ENCODE data around the gene ASB11.

The ASB11 gene

DNA sequence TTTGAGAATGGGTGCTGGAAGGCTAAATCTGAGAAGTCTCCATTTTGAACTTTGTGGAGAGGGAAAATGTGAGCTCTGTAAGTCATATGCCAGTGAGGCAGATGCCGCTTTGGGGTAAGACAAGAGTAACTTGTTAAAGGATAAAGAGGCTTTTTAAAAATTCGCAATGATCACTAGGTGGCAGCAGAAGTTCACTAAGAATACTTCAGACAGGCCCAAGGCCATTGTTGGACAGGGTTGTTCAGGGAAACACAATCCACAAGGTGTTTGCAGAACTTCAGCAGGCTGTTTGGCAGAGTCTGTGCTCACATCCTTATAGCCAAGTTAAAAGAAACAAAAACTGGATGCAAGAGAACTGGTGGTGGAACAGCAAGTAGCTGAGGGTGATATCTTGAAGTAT is 33.6 kb upstream of the ASB11 start:
- H3K27ac ChIP-seq (ENCODE audit: extremely low read depth, low read depth, low read length): no peak overlapping the region
- H3K36me3 ChIP-seq (ENCODE audit: control insufficient read depth in 2 of 2, insufficient read depth in 1 of 2, low read length in 2 of 2): no peaks in the 10 kb centered on the region
- TF ChIP-seq ZNF175 (tag by site-specific recombination; IDR thresholded peaks at IDR 0.05) (no peak), ZNF654 (tag by site-specific recombination; IDR thresholded peaks at IDR 0.05; ENCODE audit: low read depth) (peak; percentile 64), ZNF792 (tag by site-specific recombination; IDR thresholded peaks at IDR 0.05) (no peak), SETDB1 (IDR thresholded peaks at IDR 0.05; ENCODE audit: insufficient read length, low read length) (no peak), ZNF221 (tag by site-specific recombination; IDR thresholded peaks at IDR 0.05; ENCODE audit: borderline replicate concordance) (no peak), ZNF660 (tag by site-specific recombination; IDR thresholded peaks at IDR 0.05) (0 out of 2 replicates have a peak, but pooled peaks have one; percentile 30), AEBP2 (tag by site-specific recombination; IDR thresholded peaks at IDR 0.05; ENCODE audit: borderline replicate concordance) (no peak), ZSCAN30 (tag by site-specific recombination; IDR thresholded peaks at IDR 0.05) (no peak), BCL11A (tag by site-specific recombination; IDR thresholded peaks at IDR 0.05; ENCODE audit: low read depth) (no peak)
- ChIA-PET POLR2A (interaction anchor here (0.5 kb wide), 1 partner anchor 165 kb away, joined by 4 read pairs; no protein-coding TSS in a partner anchor), CTCF (interaction anchor here (0.5 to 7.9 kb wide), 51 partner anchors 8 to 1450 kb away, joined by 3 to 165 read pairs (median 4); partner anchors contain the start of gene PIR)
- H3K4me1 ChIP-seq (ENCODE audit: control insufficient read depth, insufficient read depth, low read length): no peaks in the 10 kb centered on the region
- H3K4me3 ChIP-seq (ENCODE audit: low read depth, low read length): no peak overlapping the region
- H3K9me3 ChIP-seq (ENCODE audit: control insufficient read depth, insufficient read depth, low read depth, low read length): no peaks in the 10 kb centered on the region

- ChIA-PET CTCF (interaction anchor here (0.7 to 2.9 kb wide), 3 partner anchors 45 to 1242 kb away, joined by 3 to 10 read pairs (median 9); no protein-coding TSS in a partner anchor), POLR2A (no interaction called here)
- Histone ChIP-seq H3K36me3 (ENCODE audit: control insufficient read depth in 2 of 2, insufficient read depth in 1 of 2, low read length in 2 of 2) (no peaks in the 10 kb centered on the region), H3K9me3 (ENCODE audit: control insufficient read depth, insufficient read depth, low read depth, low read length) (no peaks in the 10 kb centered on the region), H3K4me3 (ENCODE audit: low read depth, low read length) (no peak overlapping the region), H3K4me1 (ENCODE audit: control insufficient read depth, insufficient read depth, low read length) (no peaks in the 10 kb centered on the region), H3K27ac (ENCODE audit: extremely low read depth, low read depth, low read length) (no peak overlapping the region)
- no peak for TF ChIP-seq ZSCAN30 (tag by site-specific recombination; IDR thresholded peaks at IDR 0.05)
- no peak for TF ChIP-seq OVOL3 (tag by site-specific recombination; IDR thresholded peaks at IDR 0.05)
- no peak for TF ChIP-seq ZNF514 (tag by site-specific recombination; IDR thresholded peaks at IDR 0.05)
- TF ChIP-seq ZNF239 (tag by site-specific recombination; IDR thresholded peaks at IDR 0.05): no peak
- TF ChIP-seq ZNF704 (tag by site-specific recombination; IDR thresholded peaks at IDR 0.05): no peak
Measured at GRCh38 chrX:15345976-15346375, 30.5 kb upstream of the ASB11 start.

DNA sequence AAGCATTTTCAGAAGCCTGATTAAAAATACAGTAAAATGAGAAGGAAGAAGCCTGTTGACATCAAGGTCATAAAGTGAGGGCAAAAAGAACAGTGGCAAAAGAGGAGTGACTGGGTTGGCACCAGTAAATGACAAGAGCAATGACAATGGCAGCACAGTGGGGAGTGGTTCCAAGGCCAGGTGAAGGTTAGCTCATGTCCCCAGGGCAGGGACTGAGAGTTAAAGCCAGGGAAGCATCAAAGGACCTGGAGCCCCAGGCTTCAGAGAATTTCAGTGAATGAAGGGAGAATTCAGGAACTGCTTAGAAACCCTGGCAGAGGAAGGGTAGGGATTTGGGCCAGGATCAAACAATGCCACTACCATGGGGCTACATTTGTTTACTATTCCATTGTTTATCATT is 28.7 kb upstream of the ASB11 start:
- POLR2A ChIA-PET: no interaction called here
- no peak overlapping the region for H3K4me3 ChIP-seq (ENCODE audit: low read depth, low read length)
- H3K4me1 ChIP-seq (ENCODE audit: control insufficient read depth, insufficient read depth, low read length): no peaks in the 10 kb centered on the region
- CTCF ChIA-PET: interaction anchor here (1.3 to 2.9 kb wide), 3 partner anchors 16 to 125 kb away, joined by 4 to 10 read pairs (median 8); no protein-coding TSS in a partner anchor
- TF ChIP-seq ZNF629 (tag by site-specific recombination; IDR thresholded peaks at IDR 0.05): no peak
- TF ChIP-seq KLF9 (tag by site-specific recombination; IDR thresholded peaks at IDR 0.05; ENCODE audit: low read depth): no peak
- H3K27ac ChIP-seq (ENCODE audit: extremely low read depth, low read depth, low read length): no peak overlapping the region
- no peaks in the 10 kb centered on the region for H3K9me3 ChIP-seq (ENCODE audit: control insufficient read depth, insufficient read depth, low read depth, low read length)
- H3K36me3 ChIP-seq (ENCODE audit: control insufficient read depth in 2 of 2, insufficient read depth in 1 of 2, low read length in 2 of 2): no peaks in the 10 kb centered on the region

DNA sequence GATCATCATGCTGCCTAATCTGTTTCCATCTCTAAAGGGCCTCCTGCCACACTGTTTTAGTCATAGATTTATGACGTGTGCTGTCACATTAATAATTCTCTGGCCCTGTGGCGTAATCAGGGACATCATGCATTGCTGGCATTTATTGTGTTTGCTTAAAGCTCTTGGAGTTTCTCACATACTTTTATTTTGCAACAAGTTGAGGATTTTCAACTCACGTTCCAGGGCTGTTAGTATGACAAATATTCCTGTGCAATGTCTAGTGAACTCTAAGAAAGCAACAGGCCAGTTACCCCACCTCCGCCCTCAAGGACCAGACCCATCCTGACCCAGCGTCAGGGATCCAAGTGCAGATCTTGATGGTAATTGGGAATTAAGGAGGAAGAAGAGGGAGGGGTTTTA is 27.6 kb upstream of the ASB11 start:
- TF ChIP-seq ZBTB20 (tag by site-specific recombination; IDR thresholded peaks at IDR 0.05) (peak; percentile 94), ZNF830 (tag by site-specific recombination; IDR thresholded peaks at IDR 0.05; ENCODE audit: low read depth) (no peak), SCRT2 (tag by site-specific recombination; IDR thresholded peaks at IDR 0.05) (peak; percentile 69)
- Histone ChIP-seq H3K4me1 (ENCODE audit: control insufficient read depth, insufficient read depth, low read length) (no peaks in the 10 kb centered on the region), H3K27ac (ENCODE audit: extremely low read depth, low read depth, low read length) (no peak overlapping the region), H3K9me3 (ENCODE audit: control insufficient read depth, insufficient read depth, low read depth, low read length) (no peaks in the 10 kb centered on the region), H3K36me3 (ENCODE audit: control insufficient read depth in 2 of 2, insufficient read depth in 1 of 2, low read length in 2 of 2) (no peaks in the 10 kb centered on the region), H3K4me3 (ENCODE audit: low read depth, low read length) (no peak overlapping the region)
- ChIA-PET POLR2A (no interaction called here), CTCF (interaction anchor here (0.7 to 2.9 kb wide), 5 partner anchors 15 to 129 kb away, joined by 3 to 10 read pairs (median 4); no protein-coding TSS in a partner anchor)
